Upper lobe of right lung (tissue), 1 donor: ENCODE results near the gene MANF. TPM values are rescaled to one million over a fixed set of nuclear protein-coding genes. Genes with fewer than 3 reads are reported as not detected.

Experiments
- ATAC-seq: fragments of 200-7000 bp; cut with Tn5 transposase; one replicate; pipeline ENCODE4 v1.9.1; 2020; ENCODE audit warnings: mild to moderate bottlenecking, moderate library complexity
- DNase-seq: peaks from one replicate; pipeline ENCODE4 v3.0.0-alpha.2; 2020
- H3K27ac ChIP-seq: fragments of 200-600 bp; one replicate; pipeline ENCODE4 v1.8.0; 2022
- H3K27me3 ChIP-seq: fragments of 200-600 bp; one replicate; pipeline ENCODE4 v1.8.0; 2022; ENCODE audit warnings: mild to moderate bottlenecking
- H3K36me3 ChIP-seq: fragments of 200-600 bp; one replicate; pipeline ENCODE4 v1.8.0; 2022
- H3K4me1 ChIP-seq: fragments of 200-600 bp; one replicate; pipeline ENCODE4 v1.8.0; 2022
- H3K4me3 ChIP-seq: fragments of 200-600 bp; one replicate; pipeline ENCODE4 v1.8.0; 2022; ENCODE audit warnings: mild to moderate bottlenecking
- H3K9me3 ChIP-seq: fragments of 200-600 bp; one replicate; pipeline ENCODE4 v1.8.0; 2022
- intact Hi-C: fragments of 100-400 bp; cut with DNase I; formaldehyde crosslinking; loops from one replicate; pipeline ENCODE4 v1.11.0; 2022
- total RNA-seq: library from RNA; stranded (reverse); fragmentation: NEBNext Ultra II Directional; extraction: Animal tissue kit (Norgen Biotek cat#: 25700); gene quantifications from one replicate; pipeline ENCODE4 v1.2.1, GENCODE V29; 2021
- TF ChIP-seq, protein P1 (sequence below): fragments of 200-600 bp; IDR thresholded peaks from one replicate; pipeline ENCODE4 v1.8.0; 2022; ENCODE audit warnings: antibody characterized with exemption
- donor health status: DM: no; HTN: yes; CAD: no; lungs with severe emphysema.

The MANF gene
- total RNA-seq, 1 donor from 2014 or later, result 80.3 TPM

DNA sequence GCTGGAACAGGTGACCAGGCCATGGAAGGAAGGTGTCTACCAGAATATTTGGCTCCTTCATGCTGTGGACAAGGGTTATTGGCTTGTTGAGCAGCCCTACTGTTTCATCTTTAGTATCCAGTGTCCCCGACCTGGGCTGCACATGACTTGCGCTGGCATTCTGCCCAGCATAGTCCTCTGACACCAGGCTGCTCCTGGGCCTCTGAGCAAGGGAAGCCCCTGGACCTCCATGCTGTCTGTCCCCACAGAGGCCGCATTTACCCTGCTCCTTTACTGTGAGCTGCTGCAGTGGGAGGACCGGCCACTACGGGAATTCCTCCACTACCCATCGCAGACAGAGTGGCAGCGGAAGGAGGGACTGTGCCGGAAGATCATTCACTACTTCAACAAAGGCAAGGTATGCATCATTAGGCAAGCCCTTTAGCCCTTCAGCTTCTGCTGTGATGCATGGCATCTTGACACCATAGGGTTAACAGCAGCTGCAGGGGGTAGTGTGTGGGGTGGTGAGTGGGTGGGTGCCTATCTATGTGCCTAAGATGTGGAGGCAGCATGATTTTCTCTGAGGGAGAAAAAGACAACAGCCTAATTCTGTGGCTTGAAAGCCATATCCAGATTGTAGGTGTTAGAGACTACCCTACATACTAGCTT is 44.0 kb upstream of the MANF start:
- no peaks in the 10 kb centered on the region for H3K9me3 ChIP-seq
- DNase-seq (no peak), ATAC-seq (no peak)
- TF ChIP-seq, protein P1, sequence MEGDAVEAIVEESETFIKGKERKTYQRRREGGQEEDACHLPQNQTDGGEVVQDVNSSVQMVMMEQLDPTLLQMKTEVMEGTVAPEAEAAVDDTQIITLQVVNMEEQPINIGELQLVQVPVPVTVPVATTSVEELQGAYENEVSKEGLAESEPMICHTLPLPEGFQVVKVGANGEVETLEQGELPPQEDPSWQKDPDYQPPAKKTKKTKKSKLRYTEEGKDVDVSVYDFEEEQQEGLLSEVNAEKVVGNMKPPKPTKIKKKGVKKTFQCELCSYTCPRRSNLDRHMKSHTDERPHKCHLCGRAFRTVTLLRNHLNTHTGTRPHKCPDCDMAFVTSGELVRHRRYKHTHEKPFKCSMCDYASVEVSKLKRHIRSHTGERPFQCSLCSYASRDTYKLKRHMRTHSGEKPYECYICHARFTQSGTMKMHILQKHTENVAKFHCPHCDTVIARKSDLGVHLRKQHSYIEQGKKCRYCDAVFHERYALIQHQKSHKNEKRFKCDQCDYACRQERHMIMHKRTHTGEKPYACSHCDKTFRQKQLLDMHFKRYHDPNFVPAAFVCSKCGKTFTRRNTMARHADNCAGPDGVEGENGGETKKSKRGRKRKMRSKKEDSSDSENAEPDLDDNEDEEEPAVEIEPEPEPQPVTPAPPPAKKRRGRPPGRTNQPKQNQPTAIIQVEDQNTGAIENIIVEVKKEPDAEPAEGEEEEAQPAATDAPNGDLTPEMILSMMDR, result no peak
- peak overlapping the region; percentile 11 for H3K27ac ChIP-seq
- no peaks in the 10 kb centered on the region for H3K36me3 ChIP-seq
- intact Hi-C loops, result no loop called here
- H3K4me3 ChIP-seq, result no peak overlapping the region
- no peaks in the 10 kb centered on the region for H3K27me3 ChIP-seq
- peaks cover 9% of the 10 kb centered on the region for H3K4me1 ChIP-seq

DNA sequence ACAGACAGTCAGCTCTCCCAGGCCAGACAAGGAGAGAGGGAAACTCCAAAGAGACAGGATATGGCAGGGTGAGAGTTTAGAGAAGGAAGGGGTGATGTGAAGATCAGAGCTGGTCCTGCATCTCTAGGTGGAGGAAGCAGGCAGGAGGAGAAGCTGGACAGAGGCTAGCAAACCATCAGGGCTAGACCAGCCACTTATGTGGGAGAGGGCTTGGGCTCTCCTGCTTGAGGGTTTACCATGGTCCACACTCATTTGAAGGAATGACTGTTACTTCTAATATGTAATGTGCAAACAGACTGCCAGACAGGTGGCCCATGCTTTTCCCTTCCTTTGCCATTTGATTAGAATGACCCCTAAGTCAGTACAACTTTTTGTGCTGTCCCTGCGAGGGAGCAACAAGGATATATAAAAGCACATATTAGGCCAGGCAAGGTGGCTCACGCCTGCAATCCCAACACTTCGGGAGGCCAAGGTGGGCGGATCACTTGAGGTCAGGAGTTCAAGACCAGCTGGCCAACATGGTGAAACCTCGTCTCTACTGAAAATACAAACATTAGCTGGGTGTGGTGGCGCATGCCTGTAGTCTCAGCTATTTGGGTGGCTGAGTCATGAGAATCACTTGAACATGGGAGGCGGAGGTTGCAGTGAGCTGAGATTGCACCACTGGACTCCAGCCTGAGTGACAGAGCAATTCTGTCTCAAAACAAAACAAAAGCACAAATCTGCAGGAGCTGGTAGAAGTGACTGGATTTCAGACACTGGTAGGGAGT is 41.0 kb upstream of the MANF start:
- peak; percentile 30 for ATAC-seq
- Histone ChIP-seq H3K27me3 (no peaks in the 10 kb centered on the region), H3K4me1 (peaks cover 9% of the 10 kb centered on the region), H3K9me3 (no peaks in the 10 kb centered on the region), H3K27ac (no peak overlapping the region), H3K36me3 (no peaks in the 10 kb centered on the region), H3K4me3 (no peak overlapping the region)
- TF ChIP-seq, protein P1, result no peak
- no peak for DNase-seq
- intact Hi-C loops, result no loop called here

DNA sequence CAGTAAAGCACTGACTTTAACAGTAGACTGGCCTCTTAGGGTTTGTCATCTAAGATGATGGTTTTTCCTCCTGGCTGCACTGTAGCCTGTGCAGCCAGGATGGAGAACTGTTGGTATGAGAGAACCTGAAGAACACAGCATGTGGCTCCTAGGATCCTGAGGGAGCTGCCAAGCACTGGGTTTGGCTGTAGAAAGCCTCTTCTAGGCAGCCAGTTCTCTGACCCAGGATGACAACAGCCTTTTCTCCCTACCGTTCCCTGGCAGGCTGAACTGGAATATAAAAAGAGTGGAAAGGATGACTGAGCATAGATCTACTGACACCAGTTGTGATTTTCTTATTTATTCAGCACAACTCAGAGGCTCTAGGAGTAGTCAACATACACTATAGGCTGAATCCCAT is 34.3 kb upstream of the MANF start:
- Histone ChIP-seq H3K9me3 (no peaks in the 10 kb centered on the region), H3K4me1 (no peaks in the 10 kb centered on the region), H3K36me3 (no peaks in the 10 kb centered on the region), H3K27ac (no peak overlapping the region), H3K4me3 (no peak overlapping the region), H3K27me3 (no peaks in the 10 kb centered on the region)
- TF ChIP-seq, protein P1, result no peak
- DNase-seq, result no peak
- intact Hi-C loops, result no loop called here
- ATAC-seq, result no peak

DNA sequence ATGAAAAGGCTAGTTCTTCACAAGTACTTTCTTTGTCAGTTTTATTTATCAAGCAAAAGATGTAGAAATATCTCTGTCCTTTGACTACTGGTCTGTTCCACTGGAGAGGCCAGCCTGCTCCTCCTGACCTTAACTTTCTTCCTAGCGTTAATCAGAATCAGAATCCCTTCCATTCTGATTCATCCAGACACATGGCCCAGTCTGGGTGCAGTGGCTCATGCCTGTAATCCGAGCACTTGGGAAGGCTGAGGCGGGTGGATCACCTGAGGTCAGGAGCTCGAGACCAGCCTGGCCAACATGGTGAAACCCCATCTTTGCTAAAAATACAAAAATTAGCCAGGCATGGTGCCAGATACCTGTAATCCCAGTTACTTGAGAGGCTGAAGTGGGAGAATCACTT is 32.0 kb upstream of the MANF start:
- DNase-seq (no peak), ATAC-seq (no peak)
- no peak overlapping the region for H3K27ac ChIP-seq
- H3K27me3 ChIP-seq, result no peaks in the 10 kb centered on the region
- H3K9me3 ChIP-seq, result no peaks in the 10 kb centered on the region
- no peak overlapping the region for H3K4me3 ChIP-seq
- intact Hi-C loops, result no loop called here
- H3K4me1 ChIP-seq, result no peaks in the 10 kb centered on the region
- TF ChIP-seq, protein P1, result no peak
- no peaks in the 10 kb centered on the region for H3K36me3 ChIP-seq

DNA sequence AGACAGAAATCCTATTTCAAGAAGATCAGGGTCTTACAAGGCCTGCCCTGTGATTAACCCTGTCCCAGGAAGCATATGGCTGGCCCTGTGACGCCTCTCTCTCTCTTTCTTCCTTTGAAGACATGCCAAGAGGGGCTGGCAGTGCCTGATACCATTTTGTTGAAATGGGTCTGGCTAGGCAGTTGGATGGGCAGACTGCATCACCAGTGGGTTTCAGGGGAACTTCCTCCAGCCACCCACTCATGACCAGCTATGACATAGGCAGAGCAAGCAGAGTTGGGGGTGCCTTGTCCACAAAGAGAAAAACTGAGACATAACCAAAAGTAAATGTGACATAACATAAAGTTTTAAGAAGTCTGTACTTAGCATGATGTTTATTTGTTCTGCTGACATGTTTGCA is 31.4 kb upstream of the MANF start:
- no peak overlapping the region for H3K27ac ChIP-seq
- H3K4me1 ChIP-seq, result no peaks in the 10 kb centered on the region
- intact Hi-C loops, result no loop called here
- no peak overlapping the region for H3K4me3 ChIP-seq
- ATAC-seq (peak; percentile 24), DNase-seq (no peak)
- no peaks in the 10 kb centered on the region for H3K9me3 ChIP-seq
- H3K36me3 ChIP-seq, result no peaks in the 10 kb centered on the region
- TF ChIP-seq, protein P1, result no peak
- H3K27me3 ChIP-seq, result no peaks in the 10 kb centered on the region
